ENCODE data around the gene GPC6.

The GPC6 gene

DNA sequence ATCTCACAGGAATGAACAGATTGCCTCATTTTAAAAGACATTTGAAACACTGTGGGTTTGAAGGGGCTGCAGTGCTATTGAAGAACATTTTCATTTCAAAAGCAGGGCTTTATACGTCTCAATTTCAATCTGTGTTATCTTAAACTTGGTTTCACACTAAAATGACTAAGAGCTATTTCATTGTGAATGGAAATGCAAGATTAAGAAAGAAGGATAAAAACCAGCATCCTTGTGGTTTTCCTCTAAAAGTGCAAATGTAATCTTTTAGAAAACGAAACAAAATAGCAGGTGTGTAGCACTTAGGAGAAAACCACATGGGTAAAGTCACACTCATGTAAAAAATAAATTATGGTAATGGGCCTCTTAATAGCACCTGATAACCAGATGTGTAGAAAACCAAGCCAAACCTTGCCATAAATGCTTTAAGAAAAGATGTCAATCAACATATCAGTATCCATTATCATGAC is 397.7 kb downstream of the GPC6 start:
- no peak for DNase-seq

DNA sequence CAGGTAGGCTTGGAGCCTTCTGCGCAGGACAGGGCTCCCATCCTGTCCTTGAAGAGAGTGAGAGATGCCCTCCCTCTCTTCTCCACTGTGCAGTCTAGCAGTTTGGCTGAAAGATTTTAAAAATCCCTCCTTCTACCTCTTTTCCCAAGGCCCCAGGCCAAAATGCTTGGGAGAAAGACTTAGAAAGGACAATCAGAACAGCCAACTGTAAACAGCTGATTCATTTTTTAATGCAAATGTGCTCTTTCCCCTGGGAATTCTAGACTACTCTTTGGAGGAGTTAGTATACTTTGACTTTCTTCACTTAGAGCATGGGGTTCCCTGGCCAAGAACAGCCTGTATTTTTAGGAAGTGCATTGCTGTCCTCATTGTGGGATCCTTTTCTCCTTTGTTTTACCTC is 398.9 kb downstream of the GPC6 start:
- DNase-seq = no peak

DNA sequence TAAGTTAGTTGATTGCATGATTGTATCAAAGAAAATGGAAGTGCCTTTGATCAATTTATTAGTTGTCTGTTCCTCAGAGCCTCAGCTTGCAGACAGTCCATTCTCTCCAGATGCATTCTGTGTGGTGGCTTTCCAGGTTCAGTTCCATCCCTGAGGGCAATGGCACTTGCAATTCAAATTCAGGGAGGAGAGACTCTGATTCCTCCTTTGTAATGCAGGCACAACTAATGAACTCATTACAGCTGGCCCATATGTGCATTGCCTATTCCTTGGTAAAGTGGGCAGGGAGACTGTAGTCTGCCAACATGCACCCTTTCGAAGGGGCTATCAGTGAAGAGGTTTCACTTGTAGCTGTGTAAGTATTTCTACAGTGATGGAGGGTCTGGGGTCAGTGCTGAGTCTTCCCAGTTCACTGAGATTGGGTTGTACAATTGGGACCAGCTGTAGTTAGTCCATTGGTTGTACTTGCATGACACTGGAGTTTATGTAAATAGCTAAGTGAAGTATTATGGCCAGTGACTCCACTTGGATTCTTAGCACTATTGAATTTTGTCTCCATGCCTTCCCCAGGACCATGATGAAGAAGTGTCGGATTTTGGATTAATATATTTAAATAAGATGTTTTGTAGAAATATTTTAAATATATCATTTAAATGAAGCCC is 401.7 kb downstream of the GPC6 start:
- DNase-seq = no peak

DNA sequence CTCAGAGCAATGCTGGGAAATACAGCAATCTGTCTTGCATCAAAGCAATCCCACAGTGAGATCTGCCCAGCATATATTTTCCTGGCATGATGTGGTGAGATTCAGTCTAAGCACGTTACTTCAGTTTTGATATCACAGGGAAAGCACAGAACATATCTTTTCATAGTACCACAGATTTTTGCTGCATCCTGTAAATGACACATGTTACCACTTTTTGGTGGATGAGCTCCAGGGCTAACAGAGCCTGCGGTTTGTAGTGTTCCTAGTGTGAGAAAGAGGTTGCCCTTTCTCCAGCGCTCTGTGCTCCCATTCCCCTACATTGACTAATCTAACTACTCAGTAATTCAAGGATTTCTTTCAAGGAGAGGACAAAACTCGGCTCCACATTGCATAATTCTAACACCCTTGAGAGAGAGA is 409.0 kb downstream of the GPC6 start:
- no peak for DNase-seq

DNA sequence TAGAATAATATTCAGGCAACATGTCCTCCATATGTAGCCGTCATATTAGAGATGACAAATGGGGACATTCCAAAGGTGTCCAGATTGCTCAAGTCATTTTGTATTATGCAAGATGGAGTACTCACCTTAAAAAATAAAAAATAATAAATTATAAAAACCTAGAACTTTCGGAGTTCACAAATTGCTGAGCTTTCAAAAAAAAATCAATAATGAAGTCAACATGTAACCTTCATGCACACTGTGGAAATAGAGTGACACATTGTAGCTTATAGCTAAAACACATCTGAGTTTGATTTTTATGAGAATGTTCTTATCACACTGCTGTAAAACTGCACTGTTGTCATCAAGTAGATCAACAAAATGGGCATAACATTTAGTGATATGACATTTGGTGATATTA is 411.2 kb downstream of the GPC6 start:
- DNase-seq = no peak

DNA sequence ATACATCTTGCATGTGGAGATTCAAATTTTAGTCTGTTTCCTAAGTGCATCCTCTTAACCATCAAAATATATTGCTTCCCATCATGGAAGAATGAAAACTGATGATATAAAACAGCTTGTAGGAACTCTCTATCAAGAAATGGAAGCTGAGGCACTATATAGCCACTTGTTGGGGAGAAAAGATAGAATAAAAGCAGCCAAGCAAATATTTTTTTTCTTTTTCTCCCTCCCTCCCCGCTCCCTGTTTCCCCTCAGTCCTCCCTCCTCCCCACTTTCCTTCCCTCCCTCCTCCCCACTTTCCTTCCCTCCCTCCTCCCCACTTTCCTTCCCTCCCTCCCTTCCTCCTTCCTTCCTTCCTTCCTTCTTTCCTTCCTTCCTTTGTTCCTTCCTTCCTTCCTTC is 413.8 kb downstream of the GPC6 start:
- DNase-seq = no peak

DNA sequence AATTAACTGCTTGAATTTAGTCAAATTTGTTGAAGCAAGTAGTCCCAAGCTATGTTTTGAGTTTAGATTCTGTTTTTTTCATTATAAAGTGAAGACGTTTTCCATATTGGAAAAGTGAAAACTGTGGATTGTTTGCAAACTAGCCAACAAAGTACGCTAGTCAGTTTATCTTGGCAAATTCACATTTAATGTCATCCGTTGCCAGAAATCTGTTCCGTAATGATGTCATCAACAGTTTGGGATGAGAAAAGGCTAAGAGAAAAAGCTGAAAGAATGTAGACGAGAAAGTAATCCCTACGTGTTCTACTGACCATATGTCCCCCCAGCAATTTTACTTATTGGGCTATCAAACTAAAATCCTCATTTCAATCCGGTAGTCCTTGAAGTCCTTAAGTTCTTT is 419.6 kb downstream of the GPC6 start:
- DNase-seq = no peak

DNA sequence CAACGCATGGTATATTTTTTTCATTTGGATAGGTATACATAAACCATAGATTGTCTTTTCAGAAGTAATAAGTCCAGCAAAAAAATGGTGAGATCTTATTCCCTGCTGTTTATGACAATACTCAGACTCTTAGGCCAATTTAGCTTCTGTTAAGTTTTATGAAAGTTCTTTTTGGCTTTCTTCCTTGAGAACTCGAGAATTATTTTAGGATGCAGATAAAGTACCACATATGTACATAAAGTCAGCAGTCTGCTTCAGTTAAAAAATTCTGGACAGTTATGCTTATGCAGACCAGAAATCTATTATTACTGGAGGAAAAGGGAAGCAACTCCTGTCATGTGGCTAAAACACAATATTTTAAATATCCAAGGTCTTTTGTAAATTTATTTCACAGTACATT is 422.9 kb downstream of the GPC6 start:
- no peak for DNase-seq

DNA sequence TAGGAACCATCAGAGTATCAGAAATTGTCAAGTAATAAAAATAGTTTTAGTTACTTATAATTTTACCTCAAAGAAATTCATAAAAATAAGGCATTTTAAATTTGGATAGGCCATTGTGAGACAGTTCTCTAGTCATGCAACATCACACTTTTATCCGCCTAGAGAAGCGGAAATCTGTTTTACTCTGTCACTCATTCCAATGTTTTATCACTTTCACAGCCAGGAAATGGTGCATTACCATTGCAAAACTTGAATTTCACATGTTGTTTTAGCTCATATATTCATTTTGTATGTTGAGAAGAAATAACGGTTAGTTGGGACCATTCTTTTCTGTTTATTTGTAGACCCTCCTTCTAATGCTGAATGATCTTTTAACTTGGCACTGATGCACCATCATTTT is 427.2 kb downstream of the GPC6 start:
- no peak for DNase-seq

DNA sequence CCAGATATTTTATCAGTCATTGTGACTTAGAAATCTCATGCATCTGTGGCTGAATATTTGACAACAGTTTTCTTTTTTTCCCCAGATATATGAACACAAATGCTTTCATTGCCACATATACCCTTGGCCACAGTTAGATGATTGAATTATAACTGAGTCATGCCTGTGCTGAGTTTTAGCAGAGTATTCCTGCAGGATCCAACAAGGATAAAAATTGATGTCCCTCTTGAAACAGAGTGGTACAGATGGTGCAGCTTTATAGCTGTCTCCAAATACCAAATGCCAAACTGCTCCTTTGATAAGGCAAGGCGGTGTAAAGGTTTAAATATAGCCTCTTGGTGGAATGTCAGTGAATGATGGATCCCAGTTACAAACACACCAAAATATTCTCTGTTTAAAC is 428.5 kb downstream of the GPC6 start:
- DNase-seq = no peak

DNA sequence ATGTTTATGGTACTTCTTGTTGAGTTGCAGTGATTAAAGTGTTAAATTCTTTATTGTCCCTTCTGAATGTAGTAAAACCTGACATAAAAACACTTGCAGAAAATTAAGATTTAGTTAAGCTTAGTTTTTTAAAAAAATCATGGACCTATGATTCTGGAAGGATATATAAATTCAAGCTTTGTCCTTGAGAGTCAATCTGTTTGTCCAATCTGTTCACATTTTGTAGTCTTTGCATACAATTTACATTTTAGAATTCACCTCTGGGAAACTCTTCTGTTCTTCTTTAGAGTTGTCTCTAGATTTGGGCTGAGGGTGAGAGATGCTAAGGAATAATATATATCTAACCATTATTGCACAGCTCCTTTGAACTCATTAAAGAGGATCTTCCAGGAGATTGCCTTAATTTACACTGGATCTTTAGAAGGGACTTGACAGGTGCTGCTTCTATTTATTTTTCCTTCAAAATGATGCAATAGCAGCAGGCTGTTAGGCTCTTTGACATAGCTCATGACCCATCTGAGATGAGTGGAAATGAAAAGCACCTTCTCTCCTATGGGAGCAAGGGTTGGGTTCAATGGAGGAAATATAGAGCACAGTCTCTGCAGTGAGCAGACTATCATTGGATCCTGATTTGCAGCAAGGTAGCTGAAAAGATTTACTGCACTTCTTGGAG is 433.9 kb downstream of the GPC6 start:
- DNase-seq = no peak

DNA sequence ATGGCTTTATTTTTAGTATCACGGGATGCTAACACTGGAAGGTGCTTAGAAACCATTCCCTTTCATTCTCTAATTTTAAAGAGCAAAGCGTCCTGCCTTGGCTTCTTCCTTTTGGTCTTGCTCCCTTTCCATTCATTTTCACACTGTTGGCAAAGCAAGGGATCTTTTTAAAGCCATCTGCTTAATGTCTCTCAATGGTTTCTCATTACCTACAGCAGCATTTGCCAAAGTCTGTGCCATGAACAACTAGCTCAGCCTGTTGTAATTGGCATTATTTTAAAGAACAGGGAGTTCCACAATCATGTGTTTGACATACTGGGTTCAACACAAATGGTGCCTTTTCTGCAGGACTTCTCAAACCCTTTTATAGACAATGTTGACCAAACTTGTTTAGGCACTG is 444.3 kb downstream of the GPC6 start:
- DNase-seq = no peak

DNA sequence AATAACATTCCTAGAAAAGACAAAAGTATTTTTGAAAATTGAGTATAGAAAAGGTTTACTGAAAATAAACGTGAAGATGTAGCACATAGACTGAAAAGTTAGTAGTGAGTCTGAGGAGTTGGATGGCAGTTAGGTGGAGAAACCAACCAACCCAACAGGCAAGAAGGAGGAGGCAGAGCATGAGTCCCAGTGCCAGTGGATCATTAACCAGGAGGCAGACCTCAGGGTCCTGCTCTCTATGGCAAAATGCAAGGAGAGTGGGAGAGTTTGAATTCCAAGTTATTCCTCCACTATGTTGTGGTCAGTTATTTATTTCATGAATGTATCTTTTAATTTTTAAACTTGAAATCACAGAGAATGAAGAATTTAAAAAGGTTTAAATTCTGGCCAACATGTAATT is 446.4 kb downstream of the GPC6 start:
- DNase-seq = no peak

DNA sequence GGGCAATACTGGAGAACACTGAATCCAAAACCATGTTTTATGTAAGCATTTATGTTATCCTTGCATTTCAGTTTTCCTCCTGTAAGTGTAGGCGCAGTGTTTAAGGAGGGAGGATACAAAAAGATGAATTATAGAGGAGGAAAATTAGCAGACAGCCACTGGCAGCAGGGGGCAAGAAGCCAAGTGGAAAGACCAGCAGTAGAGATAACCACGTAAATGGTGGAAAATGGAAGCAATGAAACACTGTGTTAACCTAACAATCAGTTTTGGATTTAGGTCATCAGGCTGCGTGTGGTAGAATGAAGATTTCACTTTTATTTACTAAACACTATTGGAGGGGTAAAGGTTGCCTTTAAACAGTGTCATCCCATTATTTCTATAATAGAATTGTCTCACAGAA is 447.3 kb downstream of the GPC6 start:
- DNase-seq = no peak

DNA sequence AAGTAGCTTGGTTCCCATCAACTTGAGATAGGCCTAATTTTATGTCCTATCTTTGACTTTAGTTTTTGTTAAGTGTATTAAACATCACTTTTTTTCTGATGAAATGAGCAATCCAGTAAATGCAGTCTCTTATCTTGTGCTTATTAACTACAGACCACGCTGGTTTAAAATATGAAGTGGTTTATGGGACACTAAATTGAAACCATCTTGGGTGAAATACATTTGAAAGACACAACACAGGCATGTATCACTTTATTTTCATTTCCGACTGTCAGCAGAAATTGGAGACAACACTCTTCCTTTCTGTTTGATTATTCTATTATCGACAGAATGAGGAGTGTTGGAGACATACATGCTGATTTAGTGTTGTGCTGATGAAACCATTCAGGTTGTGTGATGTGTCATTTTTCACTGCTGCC is 447.7 kb downstream of the GPC6 start:
- no peak for DNase-seq

DNA sequence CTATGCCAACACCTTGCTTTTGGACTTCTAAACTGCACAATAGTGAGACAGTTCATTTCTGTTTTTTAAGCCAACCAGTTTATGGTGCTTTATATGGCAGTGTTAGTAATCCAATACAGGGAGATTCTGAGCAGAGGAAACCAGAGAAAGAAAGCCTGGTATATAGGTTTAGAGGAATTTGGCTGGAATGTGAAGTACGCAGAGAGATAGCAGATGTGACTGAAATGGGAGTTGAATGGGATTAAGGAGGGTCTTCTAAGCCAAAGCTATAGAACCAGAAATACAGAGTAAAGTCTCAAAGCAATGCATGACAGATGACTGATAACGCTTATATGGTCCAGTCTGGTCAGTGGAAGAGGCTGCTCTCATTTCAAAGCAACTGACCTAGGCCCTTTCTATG is 453.7 kb downstream of the GPC6 start:
- no peak for DNase-seq

DNA sequence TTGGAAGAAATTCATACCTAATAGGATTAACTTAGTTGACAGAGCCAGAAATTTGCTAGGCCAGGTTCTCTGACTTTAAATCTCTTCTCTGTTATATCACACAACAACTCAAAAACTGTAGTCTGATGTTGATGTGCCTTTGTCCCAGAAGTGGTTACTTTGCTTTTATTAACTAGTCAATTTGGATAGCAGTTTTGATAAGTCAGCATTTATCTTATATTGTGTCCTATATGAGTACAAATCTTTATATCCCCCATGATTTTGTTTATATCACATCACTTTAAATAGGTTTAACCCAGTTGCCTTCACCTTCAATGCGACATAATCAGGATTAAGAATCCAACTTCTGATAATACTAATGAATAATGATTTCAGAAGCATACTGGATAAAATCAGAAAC is 459.3 kb downstream of the GPC6 start:
- DNase-seq = no peak

DNA sequence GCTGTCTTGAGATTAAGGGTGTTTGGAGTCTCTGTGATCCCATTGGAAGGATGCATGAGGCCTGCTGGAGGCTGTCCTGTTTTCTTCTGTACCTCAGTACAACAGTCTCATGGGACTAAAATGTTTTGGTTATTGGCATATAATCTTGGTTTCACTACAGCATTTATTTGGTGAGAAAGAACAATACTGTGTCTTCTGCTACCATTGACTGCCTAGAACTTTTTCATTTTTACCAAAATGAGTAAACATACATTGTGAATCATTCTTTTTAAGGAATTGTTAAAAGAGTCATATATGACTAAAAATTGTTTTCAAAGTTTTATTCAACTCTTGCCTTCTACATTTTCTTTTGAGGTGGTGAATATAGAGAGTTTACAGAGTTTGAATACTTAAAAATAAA is 459.8 kb downstream of the GPC6 start:
- DNase-seq = no peak

DNA sequence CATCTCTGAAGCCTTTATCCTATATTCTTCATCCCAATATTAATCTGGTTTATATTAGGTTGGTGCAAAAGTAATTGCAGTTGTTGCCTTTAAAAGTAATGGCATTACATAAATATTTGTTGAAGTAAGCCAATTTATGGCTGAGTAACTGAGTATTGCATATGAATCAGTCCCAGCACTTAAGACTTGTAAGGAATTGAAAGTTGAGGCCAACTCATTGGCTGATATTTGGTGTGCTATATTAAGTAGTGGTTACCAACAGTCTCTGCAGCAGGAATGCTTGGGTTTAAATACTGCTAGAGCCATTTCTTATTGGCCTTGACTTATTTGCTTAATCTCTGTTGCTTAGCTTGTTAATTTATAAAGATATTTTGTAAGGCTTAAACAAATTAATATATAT is 460.7 kb downstream of the GPC6 start:
- no peak for DNase-seq

DNA sequence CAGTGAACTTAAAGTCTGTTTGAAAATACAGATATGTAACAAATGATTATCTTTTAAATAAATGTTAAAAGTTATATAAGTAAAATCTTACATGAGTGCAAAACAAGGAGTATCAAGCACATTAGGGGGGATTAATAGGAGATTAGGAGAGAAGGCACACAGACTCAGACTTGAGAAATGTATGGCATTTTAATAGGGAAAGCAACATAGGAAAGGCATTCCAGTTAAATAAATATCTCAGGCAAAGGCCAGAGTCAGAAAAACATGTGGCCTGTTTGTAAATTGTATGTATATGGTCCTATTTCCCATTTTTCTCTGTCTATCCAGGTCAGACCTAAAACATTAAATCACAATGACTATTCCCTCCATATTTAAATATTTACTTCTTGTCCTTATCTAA is 462.7 kb downstream of the GPC6 start:
- no peak for DNase-seq

DNA sequence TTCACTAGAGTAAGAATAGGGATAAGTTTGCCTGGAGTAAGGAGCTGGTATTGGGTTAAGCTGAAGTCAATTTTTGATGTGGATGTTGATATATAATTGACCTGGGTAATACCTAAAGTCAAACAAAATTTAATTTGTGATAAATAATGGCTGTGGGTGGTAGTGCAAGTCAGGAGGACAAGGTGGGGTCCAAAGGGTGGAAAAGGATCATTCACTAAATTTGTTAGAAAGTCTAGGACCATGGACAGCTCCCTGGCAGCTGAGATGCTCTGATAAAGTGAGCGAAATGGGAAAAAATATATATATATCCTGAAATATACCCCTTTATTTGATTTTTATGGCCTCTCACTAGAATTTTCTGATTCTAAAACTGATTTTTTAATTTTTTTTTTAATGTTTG is 463.5 kb downstream of the GPC6 start:
- DNase-seq = peak; percentile 32 to 40

DNA sequence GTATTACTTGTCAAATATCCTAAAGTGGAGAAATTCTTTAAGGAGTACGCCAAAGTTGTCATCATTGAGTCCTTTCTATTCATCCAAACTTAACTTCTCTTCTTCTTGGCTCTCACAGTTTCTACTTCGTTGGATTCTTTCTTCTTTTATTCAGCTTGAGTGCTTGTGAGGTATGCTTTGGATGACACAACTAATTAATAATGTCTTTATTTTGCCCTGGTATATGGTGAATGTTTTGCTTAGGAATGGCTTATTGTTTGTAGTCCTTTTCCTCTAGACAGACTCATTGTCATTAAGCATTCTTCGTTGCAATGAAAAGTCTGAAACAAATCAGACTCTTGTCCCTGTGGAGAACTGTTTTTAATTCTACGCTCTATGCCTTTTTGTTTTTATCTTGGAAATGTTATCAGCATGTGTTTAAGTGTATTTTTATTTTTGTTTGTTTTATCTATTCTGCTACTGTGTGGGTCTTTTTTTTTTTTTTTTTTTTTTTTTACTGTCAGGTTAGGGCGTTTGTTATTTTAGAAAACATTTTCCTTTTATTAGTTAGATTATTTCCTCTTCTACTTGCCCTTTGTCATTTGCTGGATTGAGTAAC is 471.5 kb downstream of the GPC6 start:
- DNase-seq = no peak

DNA sequence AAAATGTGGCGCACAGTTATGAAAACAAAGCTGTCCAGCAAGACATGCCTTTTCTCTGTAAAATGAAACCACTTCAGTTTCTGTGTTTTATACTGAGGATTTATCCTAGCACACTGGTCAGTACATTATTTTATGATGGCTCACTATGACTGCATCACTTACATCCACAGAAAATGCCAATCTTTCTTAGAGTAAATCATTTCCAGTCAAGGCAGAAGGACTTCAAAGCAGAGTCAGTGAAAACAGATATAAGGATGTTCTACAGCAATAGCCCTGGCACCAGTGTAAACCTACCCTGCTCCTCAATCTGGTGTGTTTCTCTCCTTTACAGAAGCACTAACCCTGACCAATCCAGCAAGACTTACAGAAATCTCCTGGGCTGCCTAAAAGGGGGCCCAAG is 473.5 kb downstream of the GPC6 start:
- no peak for DNase-seq

DNA sequence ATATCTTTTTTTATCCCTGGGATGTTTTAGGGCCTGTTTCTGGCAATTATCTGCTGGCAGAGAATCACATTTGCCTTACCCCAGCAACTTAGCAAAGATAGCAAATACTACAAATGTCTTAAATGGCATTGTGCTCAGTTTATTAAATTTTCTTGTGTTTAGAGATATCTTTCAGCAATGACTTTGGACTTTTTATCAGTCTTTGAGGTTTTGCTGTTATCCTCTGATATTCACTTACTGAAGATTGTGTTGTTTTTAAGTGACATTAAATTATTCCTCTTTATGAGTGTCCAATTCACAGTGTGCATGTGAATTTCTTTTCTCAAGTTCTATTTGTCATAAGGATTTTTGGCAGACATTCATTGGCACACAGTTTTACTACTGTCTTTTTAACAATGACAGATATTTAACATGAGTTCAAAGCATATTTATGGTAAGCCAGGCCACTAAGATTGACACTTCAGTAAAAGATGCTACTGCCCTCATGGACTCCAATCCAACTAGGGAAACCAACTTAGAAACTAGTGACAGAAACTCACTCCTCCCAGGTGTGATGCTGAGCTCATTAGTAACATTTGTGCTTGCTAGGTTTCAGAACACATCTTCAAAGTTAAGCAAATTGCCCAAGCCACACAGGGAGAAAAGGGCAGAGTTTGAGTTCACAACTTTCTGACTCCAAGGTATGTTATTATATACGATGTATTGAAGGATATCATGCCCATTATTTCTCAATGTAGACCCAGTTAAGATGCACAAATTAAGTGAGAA is 481.9 kb downstream of the GPC6 start:
- no peak for DNase-seq
